HG03565 (cell line): ENCODE measurements around the gene DCUN1D1.

ENCODE experiments used
- ATAC-seq: cut with Tn5 transposase; IDR thresholded peaks from one replicate; pipeline ENCODE4 v1.9.1; 2021; ENCODE audit warnings: mild to moderate bottlenecking, moderate library complexity; ENCODE audit not compliant: unreplicated experiment

DCUN1D1 gene

GRCh38 chr3:182937293-182938051 lies 42.9 kb downstream of the DCUN1D1 start:
- ATAC-seq = peak; percentile 86

- no peak for ATAC-seq
Measured at GRCh38 chr3:182936918-182937285, 43.4 kb downstream of the DCUN1D1 start.

- no peak for ATAC-seq
Measured at GRCh38 chr3:182936239-182936917, 44.0 kb downstream of the DCUN1D1 start.

- no peak for ATAC-seq
Measured at GRCh38 chr3:182935803-182936202, 44.5 kb downstream of the DCUN1D1 start.

GRCh38 chr3:182925944-182926337 lies 54.4 kb downstream of the DCUN1D1 start:
- no peak for ATAC-seq

GRCh38 chr3:182925330-182925943 lies 54.9 kb downstream of the DCUN1D1 start:
- ATAC-seq = peak; percentile 95

- no peak for ATAC-seq
Measured at GRCh38 chr3:182921665-182922355, 58.5 kb downstream of the DCUN1D1 start.

- ATAC-seq = no peak
Measured at GRCh38 chr3:182920515-182921084, 59.7 kb downstream of the DCUN1D1 start.

- no peak for ATAC-seq
Measured at GRCh38 chr3:182919866-182920357, 60.4 kb downstream of the DCUN1D1 start.

- ATAC-seq = no peak
Measured at GRCh38 chr3:182917134-182917533, 63.2 kb downstream of the DCUN1D1 start.

GRCh38 chr3:182914341-182914740 lies 66.0 kb downstream of the DCUN1D1 start:
- peak; percentile 39 for ATAC-seq

GRCh38 chr3:182913889-182914288 lies 66.4 kb downstream of the DCUN1D1 start:
- peak; percentile 79 for ATAC-seq

GRCh38 chr3:182912474-182912873 lies 67.9 kb downstream of the DCUN1D1 start:
- no peak for ATAC-seq

- ATAC-seq = no peak
Measured at GRCh38 chr3:182911782-182912111, 68.6 kb downstream of the DCUN1D1 start.

GRCh38 chr3:182910936-182911781 lies 69.2 kb downstream of the DCUN1D1 start:
- ATAC-seq = no peak

- ATAC-seq = no peak
Measured at GRCh38 chr3:182909318-182910040, 70.9 kb downstream of the DCUN1D1 start.

- no peak for ATAC-seq
Measured at GRCh38 chr3:182908471-182908870, 71.9 kb downstream of the DCUN1D1 start.

- no peak for ATAC-seq
Measured at GRCh38 chr3:182906036-182906435, 74.3 kb downstream of the DCUN1D1 start.

GRCh38 chr3:182905623-182906022 lies 74.7 kb downstream of the DCUN1D1 start:
- ATAC-seq = no peak
